ENCODE data around the gene CYP39A1.

The CYP39A1 gene

DNA sequence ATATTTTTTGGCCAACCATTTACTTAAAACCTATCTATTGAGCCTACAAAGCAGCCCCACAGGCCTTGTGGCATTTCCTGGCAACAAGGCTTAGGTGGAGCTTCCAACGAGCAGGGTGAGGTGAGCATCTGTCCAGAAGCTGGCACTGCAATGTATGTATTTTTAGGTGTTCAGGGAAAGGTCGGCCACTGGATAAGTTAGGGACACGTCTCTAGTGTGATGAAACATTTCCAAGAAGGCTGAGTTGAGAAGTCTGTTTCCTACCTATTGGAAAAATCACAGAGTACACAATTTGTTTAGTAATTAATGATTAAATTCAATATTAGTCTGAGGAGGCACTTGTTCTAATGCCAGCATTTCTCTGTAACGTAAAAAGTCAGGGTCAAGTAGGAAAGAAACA, 143.6 kb downstream of the CYP39A1 start:
- no peaks in the 10 kb centered on the region for H3F3A ChIP-seq (ENCODE audit: insufficient read depth, low read length)
- no peaks in the 10 kb centered on the region for H3K27me3 ChIP-seq (ENCODE audit: insufficient read depth, low read length)
- no peak overlapping the region for H3K9ac ChIP-seq (ENCODE audit: low read length)
- no peaks in the 10 kb centered on the region for H4K20me1 ChIP-seq (ENCODE audit: insufficient read depth, low read length)
- H3K9me2 ChIP-seq (ENCODE audit: low read depth, low read length) = no peaks in the 10 kb centered on the region
- H3K36me3 ChIP-seq (ENCODE audit: insufficient read depth, low read length) = no peaks in the 10 kb centered on the region
- H3K4me1 ChIP-seq (ENCODE audit: insufficient read depth, low read length, severe bottlenecking) = no peaks in the 10 kb centered on the region
- H3K4me2 ChIP-seq (ENCODE audit: low read length) = no peak overlapping the region
- H3K9me3 ChIP-seq (ENCODE audit: low read length) = no peaks in the 10 kb centered on the region
- H3K27ac ChIP-seq (ENCODE audit: low read depth, low read length, poor library complexity, severe bottlenecking) = no peak overlapping the region
- H3K4me3 ChIP-seq (ENCODE audit: low read depth, low read length, poor library complexity, severe bottlenecking) = no peak overlapping the region
- H2AFZ ChIP-seq (ENCODE audit: low read length) = no peak overlapping the region
- TF ChIP-seq EZH2 (IDR thresholded peaks at IDR 0.05; ENCODE audit: borderline replicate concordance, low read length) = no peak
- TF ChIP-seq, protein P1, sequence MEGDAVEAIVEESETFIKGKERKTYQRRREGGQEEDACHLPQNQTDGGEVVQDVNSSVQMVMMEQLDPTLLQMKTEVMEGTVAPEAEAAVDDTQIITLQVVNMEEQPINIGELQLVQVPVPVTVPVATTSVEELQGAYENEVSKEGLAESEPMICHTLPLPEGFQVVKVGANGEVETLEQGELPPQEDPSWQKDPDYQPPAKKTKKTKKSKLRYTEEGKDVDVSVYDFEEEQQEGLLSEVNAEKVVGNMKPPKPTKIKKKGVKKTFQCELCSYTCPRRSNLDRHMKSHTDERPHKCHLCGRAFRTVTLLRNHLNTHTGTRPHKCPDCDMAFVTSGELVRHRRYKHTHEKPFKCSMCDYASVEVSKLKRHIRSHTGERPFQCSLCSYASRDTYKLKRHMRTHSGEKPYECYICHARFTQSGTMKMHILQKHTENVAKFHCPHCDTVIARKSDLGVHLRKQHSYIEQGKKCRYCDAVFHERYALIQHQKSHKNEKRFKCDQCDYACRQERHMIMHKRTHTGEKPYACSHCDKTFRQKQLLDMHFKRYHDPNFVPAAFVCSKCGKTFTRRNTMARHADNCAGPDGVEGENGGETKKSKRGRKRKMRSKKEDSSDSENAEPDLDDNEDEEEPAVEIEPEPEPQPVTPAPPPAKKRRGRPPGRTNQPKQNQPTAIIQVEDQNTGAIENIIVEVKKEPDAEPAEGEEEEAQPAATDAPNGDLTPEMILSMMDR (IDR thresholded peaks at IDR 0.05; ENCODE audit: low read length) = no peak
- no peaks in the 10 kb centered on the region for H3K79me2 ChIP-seq (ENCODE audit: insufficient read depth, low read length)

GRCh38 chr6:46507426-46507825, 145.2 kb downstream of the CYP39A1 start:
- no peaks in the 10 kb centered on the region for H3K4me1 ChIP-seq (ENCODE audit: insufficient read depth, low read length, severe bottlenecking)
- H4K20me1 ChIP-seq (ENCODE audit: insufficient read depth, low read length) = no peaks in the 10 kb centered on the region
- H3K79me2 ChIP-seq (ENCODE audit: insufficient read depth, low read length) = no peaks in the 10 kb centered on the region
- no peaks in the 10 kb centered on the region for H3K36me3 ChIP-seq (ENCODE audit: insufficient read depth, low read length)
- no peaks in the 10 kb centered on the region for H3K9me2 ChIP-seq (ENCODE audit: low read depth, low read length)
- no peak overlapping the region for H3K4me3 ChIP-seq (ENCODE audit: low read depth, low read length, poor library complexity, severe bottlenecking)
- H3K9me3 ChIP-seq (ENCODE audit: low read length) = no peaks in the 10 kb centered on the region
- H3F3A ChIP-seq (ENCODE audit: insufficient read depth, low read length) = no peaks in the 10 kb centered on the region
- no peak overlapping the region for H3K4me2 ChIP-seq (ENCODE audit: low read length)
- H3K27ac ChIP-seq (ENCODE audit: low read depth, low read length, poor library complexity, severe bottlenecking) = no peak overlapping the region
- no peak overlapping the region for H3K9ac ChIP-seq (ENCODE audit: low read length)
- TF ChIP-seq, protein P1 (IDR thresholded peaks at IDR 0.05; ENCODE audit: low read length) = no peak
- no peak for TF ChIP-seq EZH2 (IDR thresholded peaks at IDR 0.05; ENCODE audit: borderline replicate concordance, low read length)
- no peak overlapping the region for H2AFZ ChIP-seq (ENCODE audit: low read length)
- no peaks in the 10 kb centered on the region for H3K27me3 ChIP-seq (ENCODE audit: insufficient read depth, low read length)

- H3K79me2 ChIP-seq (ENCODE audit: insufficient read depth, low read length) = no peaks in the 10 kb centered on the region
- no peaks in the 10 kb centered on the region for H3K36me3 ChIP-seq (ENCODE audit: insufficient read depth, low read length)
- no peaks in the 10 kb centered on the region for H3K4me1 ChIP-seq (ENCODE audit: insufficient read depth, low read length, severe bottlenecking)
- no peak overlapping the region for H3K9ac ChIP-seq (ENCODE audit: low read length)
- H3K4me3 ChIP-seq (ENCODE audit: low read depth, low read length, poor library complexity, severe bottlenecking) = no peak overlapping the region
- H3K4me2 ChIP-seq (ENCODE audit: low read length) = no peak overlapping the region
- no peaks in the 10 kb centered on the region for H3F3A ChIP-seq (ENCODE audit: insufficient read depth, low read length)
- H3K9me3 ChIP-seq (ENCODE audit: low read length) = no peaks in the 10 kb centered on the region
- H3K9me2 ChIP-seq (ENCODE audit: low read depth, low read length) = no peaks in the 10 kb centered on the region
- TF ChIP-seq EZH2 (IDR thresholded peaks at IDR 0.05; ENCODE audit: borderline replicate concordance, low read length) = no peak
- TF ChIP-seq, protein P1 (IDR thresholded peaks at IDR 0.05; ENCODE audit: low read length) = no peak
- no peaks in the 10 kb centered on the region for H4K20me1 ChIP-seq (ENCODE audit: insufficient read depth, low read length)
- no peak overlapping the region for H3K27ac ChIP-seq (ENCODE audit: low read depth, low read length, poor library complexity, severe bottlenecking)
- no peak overlapping the region for H2AFZ ChIP-seq (ENCODE audit: low read length)
- H3K27me3 ChIP-seq (ENCODE audit: insufficient read depth, low read length) = no peaks in the 10 kb centered on the region
These were observed 146.7 kb downstream of the CYP39A1 start for GRCh38 chr6:46505693-46506512.

Measured in OCI-LY1 (cell line).